Superior temporal gyrus (tissue), 1 donor: ENCODE results near the gene NSD1.
"Not testable (repeated sequence)": the region's sequence is repeated elsewhere in the genome, so short reads cannot be mapped to it uniquely, and the experiment has no call there.

Experiments
- DNase-seq: peaks from one replicate; pipeline ENCODE4 v3.0.0-alpha.2; 2016; ENCODE audit errors: extremely low spot score

NSD1 gene

GRCh38 chr5:177177847-177178437 lies 44.4 kb downstream of the NSD1 start:
- not testable (repeated sequence) for DNase-seq

- DNase-seq, result no peak
These were observed 45.2 kb downstream of the NSD1 start for GRCh38 chr5:177178733-177179304.

- DNase-seq, result no peak
These were observed 45.9 kb downstream of the NSD1 start for GRCh38 chr5:177179431-177179830.

GRCh38 chr5:177183142-177183541 lies 49.6 kb downstream of the NSD1 start:
- no peak for DNase-seq

- DNase-seq, result no peak
These were observed 50.3 kb downstream of the NSD1 start for GRCh38 chr5:177183766-177184360.

- no peak for DNase-seq
These were observed 52.4 kb downstream of the NSD1 start for GRCh38 chr5:177185993-177186392.

GRCh38 chr5:177186645-177187044 lies 53.1 kb downstream of the NSD1 start:
- no peak for DNase-seq

- no peak for DNase-seq
These were observed 55.2 kb downstream of the NSD1 start for GRCh38 chr5:177188775-177189174.

GRCh38 chr5:177189416-177189815 lies 55.8 kb downstream of the NSD1 start:
- no peak for DNase-seq

GRCh38 chr5:177189965-177190364 lies 56.4 kb downstream of the NSD1 start:
- DNase-seq, result no peak

- DNase-seq, result no peak
These were observed 60.7 kb downstream of the NSD1 start for GRCh38 chr5:177194268-177194667.

- DNase-seq, result no peak
These were observed 61.9 kb downstream of the NSD1 start for GRCh38 chr5:177195307-177195952.

GRCh38 chr5:177198738-177199137 lies 65.2 kb downstream of the NSD1 start:
- no peak for DNase-seq

- no peak for DNase-seq
These were observed 70.7 kb downstream of the NSD1 start for GRCh38 chr5:177204281-177204680.

- DNase-seq, result no peak
These were observed 76.0 kb downstream of the NSD1 start for GRCh38 chr5:177209610-177210009.

- no peak for DNase-seq
These were observed 78.7 kb downstream of the NSD1 start for GRCh38 chr5:177212242-177212641.

GRCh38 chr5:177220576-177220975 lies 87.0 kb downstream of the NSD1 start:
- no peak for DNase-seq

- no peak for DNase-seq
These were observed 88.7 kb downstream of the NSD1 start for GRCh38 chr5:177222269-177222668.

- DNase-seq, result no peak
These were observed 92.2 kb downstream of the NSD1 start for GRCh38 chr5:177225798-177226197.

GRCh38 chr5:177226860-177227259 lies 93.3 kb downstream of the NSD1 start:
- no peak for DNase-seq

GRCh38 chr5:177228751-177229150 lies 95.2 kb downstream of the NSD1 start:
- no peak for DNase-seq

- DNase-seq, result no peak
These were observed 97.1 kb downstream of the NSD1 start for GRCh38 chr5:177230660-177231059.
